ENCODE results near the gene NADK2.
A peak's percentile ranks its signal among the peaks of the same experiment; 100 is the strongest.

NADK2 gene

DNA sequence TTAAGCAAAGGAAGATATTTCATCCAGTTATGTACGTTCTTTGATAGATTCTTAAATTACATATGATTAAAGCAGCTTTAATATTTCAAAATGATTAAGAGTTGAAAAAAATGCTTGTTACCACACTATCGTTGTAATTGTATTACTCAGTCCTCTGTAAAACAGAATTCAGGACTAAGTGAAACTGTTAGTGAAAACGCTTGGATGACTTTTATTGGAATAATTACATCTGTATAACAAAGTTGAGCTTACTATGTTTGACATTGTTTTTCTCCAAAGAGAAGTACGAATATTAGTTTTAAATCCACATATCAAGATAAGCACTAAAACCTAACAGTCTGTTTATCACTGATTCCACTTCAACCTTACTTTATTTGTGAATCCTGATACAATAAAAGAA is 8.7 kb upstream of the NADK2 start:
- no peak overlapping the region for H3K4me3 ChIP-seq (ENCODE audit: low read depth, low read length)

DNA sequence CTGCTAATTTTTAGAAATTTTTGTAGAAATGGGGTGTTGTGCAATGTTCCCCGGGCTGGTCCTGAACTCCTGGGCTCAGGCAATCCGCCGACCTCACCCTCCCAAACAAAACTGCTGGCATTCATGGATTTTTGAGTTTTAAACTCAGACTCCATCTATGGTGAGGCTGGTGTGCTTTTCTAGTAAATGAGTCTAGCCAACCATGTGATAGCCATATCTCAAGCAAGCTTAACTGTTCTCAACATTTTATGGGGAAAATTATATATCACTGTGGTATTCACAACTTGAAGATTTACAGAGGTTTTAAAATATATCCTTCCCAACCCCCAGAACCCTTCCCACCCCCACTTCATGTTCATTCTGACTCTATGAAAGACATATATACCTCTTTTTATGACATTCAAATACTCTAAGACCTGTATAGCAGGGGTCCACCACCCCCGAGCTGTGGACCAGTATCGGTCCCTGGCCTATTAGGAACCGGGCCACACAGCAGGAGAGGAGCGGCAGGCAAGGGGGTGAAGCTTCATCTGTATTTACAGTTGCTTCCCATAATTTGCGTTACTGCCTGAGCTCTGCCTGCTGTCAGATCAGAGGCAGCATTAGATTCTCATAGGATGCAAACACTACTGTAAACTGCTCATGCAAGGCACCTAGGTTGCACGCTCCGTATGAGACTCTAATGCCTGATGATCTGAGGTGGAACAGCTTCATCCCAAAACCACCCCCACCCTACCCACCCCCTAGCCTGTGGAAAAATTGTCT is 4.5 kb upstream of the NADK2 start:
- H3K4me3 ChIP-seq (ENCODE audit: low read depth, low read length), result no peak overlapping the region

DNA sequence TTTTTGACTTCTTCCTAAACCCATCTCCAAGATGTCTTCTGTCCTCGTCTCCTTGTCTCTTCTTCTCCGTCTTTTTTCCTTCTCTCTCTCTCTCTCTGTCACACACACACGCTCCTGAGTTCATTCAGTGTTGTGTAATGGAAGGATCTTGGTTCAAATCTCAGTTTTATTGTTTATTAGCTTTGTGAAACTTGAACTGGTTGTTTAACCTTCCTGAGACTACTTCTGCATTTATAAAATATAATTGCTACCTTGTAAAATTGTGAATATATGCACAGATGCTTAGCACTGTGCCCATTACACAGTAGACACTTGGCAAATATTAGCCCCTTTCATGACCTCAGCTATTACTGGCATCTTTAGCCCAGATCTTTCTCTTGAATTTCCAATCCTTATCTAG is 2.4 kb upstream of the NADK2 start:
- no peak overlapping the region for H3K4me3 ChIP-seq (ENCODE audit: low read depth, low read length)

DNA sequence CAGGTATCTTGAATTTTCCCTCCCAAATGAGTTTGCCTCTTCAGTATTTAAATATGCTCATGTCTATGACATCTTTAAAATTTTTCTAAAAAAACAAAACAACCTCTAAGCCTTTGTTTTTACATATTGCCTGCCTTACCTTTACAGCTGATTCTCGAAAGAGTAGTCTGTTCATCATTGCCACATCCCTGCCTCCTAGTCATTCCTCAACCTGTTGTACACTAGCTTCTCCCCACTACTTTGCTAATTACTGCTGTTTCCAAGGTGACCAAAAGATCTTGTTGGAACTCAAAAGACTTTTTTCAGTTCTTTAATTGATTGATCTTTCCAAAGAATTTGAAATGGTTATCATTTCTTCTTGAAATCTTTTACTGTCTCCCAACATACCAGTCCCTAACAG is 1.9 kb upstream of the NADK2 start:
- H3K4me3 ChIP-seq (ENCODE audit: low read depth, low read length), result no peak overlapping the region

DNA sequence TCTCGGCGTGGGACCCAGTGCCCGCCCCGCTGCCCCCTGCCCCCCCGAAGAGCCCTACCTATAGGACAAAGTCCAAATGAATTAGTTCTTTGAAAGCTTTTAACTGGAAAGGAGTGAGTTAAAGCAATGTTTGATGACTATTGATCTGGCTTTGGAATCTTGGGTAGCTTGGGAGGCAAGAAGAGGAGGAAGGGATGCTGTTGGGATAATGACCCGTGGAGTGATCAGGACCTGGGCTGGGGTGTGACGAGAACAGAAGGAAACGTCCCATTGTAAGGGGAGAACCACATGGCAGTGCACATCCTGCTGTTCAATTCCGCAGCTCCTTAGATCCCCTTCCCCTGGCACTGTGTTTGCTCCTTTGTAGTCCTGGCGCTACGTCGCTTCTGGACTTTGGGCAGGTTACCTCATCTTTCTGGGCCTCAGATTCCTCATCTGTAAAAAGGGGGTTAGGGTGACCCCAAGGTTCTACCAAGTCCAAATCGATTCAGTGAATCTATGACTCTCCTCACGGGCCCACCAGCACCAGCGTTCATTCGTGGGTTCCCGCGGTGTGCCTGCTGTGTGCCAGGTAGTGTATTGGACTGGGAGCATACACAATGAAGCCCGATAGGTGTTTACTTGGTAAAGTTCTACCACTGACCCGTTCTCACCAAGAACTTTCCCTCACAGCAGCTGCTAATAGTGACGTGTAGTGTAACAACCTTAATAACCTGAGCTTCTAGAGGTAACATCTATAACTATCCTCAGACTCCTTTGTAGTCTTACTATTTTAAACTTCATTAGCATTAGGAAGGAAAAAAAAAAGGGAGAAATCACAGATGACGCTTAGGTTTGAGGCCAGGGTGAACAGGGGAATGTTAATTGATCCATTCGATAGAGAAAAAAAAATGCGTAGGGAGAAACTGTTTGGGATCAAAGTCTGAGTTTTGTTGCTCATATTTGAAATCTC is 1.1 kb upstream of the NADK2 start:
- H3K4me3 ChIP-seq (ENCODE audit: low read depth, low read length), result no peak overlapping the region

DNA sequence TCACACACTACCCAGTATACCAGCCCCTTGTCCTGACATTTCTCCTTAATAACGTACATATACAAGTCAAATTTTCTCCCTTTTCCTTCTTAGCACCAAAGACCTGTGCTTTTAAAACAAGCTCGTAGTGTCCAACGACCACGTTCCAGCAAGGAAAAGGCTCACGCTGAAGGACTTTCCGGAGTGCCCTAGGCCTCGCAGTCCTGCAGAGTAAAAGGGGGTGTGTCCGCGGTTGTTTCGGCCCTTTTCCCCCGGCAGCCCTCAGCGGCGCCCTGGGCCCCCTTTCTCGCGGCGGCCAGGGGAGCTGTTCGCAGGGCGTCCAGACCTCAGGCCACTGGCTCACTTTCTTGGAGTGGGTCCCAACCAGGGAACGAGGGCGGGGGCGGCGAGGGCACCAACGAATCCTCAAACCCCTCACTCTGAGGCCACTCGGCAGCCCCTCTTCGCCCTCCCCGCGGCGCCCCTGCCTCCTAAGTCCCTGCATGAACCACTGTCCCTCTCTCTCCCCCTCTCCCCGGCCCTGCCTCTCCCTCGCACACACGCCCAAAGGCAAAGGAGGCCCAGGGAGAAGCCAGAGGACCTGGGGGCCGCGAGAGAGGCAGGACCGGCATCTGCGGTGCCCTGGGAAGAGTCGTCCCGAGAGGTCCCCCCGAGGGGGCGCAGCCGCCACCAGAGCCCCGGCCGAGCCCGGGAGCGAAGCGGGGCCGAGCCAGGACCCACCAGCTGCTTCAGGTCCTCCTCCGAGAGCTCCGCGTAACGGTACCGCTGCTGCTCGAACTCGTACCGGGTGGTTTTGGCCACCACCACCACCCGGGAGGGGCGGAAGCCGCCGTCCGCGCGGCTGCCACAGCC is 720 bp downstream of the NADK2 start:
- peak overlapping the region; percentile 66 for H3K4me3 ChIP-seq (ENCODE audit: low read depth, low read length)

DNA sequence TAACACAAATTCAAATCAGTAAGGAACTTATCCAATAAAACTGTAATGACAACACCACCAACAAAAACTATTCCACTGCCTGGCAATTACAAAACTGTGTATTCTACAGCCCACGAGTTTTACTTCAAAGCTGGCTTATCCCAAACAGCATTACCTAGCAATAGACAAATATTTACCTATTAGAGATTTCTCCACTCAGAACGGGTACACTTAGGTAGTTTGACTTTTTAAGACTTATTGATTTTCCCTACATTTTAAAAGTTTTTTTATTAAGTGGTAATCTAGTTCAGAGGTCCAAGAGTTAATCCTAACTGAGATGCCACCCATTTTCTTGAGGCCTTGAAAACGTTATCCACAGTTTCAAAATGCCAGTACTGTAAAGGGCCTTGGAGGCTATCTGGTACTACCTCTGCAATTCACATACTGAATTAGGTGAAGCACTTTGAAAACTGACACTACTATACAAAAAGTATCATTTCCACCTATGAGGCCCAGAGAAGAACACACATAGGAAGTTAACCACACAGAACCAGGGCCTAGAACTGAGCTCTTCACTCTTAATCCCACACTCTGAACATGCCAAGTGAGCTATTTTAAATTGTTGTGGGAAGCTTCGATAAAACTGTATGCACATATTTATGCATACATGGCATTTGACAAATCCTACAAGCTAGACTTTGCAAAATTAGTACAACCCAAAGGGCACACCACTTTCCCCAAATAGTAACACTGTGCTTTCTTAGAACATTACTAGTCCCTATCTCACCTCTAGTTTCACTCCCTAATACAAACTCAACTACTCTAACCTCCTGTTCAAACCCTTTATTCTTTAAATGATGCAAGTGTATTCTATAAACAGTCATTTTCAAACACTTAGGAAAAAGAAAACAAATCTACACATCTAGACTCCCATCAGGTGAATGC is 2.1 kb downstream of the NADK2 start:
- H3K4me3 ChIP-seq (ENCODE audit: low read depth, low read length), result no peak overlapping the region

DNA sequence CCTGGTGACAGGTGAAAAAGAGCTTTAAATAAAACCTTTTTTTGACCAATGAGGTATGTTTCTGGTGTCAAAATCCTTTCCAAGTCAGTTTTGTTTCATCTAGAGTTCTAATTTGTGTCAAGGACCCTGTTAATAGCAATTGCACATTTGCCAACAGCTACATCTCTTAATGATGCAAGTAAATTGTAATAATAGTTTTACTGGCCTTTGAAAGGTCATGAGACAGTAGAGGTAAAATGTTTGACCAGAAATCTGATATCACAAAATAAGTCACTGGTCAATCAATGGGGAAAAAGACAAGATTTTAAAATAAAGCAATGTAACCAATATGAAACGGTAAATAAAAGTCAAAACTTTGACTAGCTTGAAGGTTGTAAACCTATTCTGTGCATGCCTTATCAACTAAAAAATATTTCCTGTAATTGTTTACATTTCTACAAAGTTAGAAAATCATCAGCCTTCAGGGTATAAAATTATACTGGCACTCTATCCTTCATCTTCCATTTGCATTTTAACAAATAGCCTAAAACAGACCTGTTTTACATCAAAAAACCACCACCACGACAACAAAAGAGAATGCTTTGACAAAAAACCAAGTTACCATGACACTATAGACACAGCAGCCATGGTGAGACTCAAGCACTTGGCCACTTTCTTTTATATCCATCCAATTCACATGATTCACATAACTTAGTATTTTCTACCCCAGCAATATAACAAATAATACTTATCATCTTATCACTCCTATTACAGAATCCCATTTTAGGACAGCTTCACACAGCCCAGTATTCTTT is 3.0 kb downstream of the NADK2 start:
- H3K4me3 ChIP-seq (ENCODE audit: low read depth, low read length), result no peak overlapping the region

DNA sequence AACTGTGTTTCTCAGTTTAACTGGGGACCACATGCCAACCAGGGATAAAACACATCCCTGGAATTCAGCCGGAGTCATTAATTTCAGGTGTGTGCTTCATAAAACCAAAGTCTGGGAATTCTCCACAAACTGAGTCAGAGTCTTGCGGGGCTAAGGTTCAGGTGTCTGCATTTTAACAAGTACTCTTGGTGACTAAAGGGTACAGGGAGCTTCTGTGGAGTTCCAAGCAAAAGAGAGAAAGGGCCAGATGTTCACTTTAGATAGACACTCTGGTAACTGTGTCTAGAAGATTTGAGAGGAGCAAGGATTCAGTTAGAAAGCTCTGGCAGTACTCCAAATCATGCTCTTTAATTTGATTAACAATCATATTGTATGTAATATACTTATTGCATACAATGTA is 4.0 kb downstream of the NADK2 start:
- no peak overlapping the region for H3K4me3 ChIP-seq (ENCODE audit: low read depth, low read length)

DNA sequence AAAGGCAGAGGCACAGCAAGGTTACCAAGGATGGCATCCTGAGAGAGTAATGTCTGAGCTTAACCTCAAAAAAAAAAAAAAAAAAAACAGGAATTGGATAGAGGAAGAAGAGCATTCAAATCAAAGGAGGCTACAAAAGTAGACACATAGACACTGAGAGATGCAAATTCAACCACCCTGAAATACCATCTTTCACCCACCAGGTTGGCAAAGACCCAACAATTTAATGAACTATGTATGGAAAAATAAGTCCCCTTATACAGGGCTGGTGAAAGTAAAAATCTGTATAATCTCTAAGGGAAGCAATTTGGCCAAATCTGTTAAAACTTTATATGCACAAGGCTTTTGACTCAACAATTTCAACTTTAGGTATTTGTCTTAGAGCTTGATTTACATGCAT is 4.9 kb downstream of the NADK2 start:
- H3K4me3 ChIP-seq (ENCODE audit: low read depth, low read length), result no peak overlapping the region

DNA sequence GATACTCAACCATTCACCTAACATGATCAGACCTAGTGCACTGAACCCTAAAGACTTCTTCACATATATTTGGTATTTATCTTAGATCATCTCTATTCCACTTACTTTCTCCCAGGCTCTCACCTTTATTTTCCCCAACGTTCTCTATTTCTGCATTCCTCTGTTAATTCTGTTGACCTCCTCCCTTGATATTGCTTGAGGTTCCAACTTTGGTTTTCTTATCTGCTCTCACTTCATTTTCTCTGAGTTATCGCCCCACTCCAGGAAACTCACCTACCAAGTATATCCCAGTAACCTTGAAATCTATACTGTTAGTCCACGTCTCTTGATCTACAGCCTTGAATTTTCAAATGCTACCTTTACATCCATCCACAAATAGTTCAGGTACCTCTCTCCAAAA is 9.2 kb downstream of the NADK2 start:
- H3K4me3 ChIP-seq (ENCODE audit: low read depth, low read length), result no peak overlapping the region

DNA sequence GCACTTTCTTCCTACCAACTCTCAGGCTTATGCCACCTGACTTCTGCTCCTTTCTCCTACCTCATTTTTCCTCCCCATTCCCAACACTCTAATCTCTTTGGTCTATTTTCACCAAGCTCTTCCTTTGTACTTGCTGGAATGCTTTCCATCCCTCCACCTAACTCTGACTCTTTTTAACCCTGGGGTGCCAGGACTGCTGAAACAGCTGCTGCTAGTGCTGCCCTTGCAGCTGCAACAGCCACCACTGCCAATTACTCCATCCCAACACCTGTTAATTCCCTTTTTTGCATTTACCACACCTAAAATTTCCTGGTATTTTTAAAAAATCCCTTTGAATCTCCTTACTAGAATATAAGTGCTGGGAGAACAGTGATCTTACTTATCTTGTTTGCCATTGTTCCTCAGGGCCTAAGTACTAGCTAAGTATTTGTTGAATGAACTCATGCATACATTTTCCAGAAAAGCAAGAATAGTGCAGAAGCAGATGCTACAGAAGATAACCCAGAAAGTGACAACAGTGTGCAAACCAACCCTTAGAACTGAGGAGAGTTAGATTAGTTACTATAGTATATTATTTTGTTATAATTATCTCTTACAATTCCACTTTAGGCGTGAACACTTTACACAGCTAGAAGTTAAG is 11.5 kb downstream of the NADK2 start:
- no peak overlapping the region for H3K4me3 ChIP-seq (ENCODE audit: low read depth, low read length)

DNA sequence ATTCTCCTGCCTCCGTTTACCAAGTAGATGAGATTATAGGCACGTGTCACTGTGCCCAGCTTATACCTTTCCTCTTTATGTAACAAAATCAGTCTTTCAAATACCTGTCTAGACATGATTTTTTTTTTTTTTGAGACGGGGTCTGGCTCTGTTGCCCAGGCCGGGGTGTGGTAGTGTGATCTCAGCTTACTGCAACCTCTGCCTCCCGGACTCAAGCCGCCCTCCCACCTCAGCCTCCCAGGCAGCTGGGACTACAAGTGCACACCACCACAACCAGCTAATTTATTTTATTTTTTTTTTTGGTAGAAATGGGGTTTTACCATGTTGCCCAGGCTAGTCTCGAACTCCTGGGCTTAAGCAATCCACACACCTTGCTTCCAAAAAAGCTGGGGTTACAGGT is 13.2 kb downstream of the NADK2 start:
- H3K4me3 ChIP-seq (ENCODE audit: low read depth, low read length), result no peak overlapping the region

DNA sequence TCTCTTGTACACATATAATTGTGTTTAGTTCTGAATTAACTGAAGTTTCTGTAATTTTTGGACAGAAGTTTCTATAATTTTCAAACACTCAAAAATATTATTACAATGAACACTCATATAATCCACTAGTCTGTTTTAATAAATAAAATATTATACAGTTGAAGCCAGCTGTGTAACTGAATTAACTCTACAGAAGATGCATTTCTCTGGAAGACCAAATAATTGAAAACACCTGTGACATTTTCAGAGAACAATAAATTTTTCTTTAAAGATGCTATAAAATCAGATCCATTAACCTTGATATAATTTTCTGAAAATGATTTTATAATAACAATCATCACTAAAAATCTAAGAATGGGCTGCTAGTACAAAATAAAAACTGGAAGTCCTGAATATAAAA is 14.7 kb downstream of the NADK2 start:
- no peak overlapping the region for H3K4me3 ChIP-seq (ENCODE audit: low read depth, low read length)

DNA sequence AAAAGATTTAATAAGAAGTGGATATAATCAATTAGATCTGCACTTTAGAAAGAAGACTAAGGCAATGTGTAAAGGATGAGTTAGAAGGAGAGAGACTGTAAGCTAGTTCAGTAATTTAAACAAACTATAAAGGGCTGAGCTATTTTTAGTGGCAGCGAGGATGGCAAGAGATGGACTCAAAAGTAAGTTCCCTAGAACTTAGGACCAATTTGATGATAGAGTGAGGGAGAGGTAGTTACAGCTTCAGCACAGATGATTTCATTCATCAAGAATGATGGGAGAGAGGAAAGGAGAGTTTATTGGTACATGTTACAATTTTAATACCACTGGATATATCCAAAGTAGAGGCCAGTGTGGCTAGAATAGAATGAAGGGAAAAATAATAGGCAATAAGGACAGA is 19.1 kb downstream of the NADK2 start:
- no peak overlapping the region for H3K4me3 ChIP-seq (ENCODE audit: low read depth, low read length)

DNA sequence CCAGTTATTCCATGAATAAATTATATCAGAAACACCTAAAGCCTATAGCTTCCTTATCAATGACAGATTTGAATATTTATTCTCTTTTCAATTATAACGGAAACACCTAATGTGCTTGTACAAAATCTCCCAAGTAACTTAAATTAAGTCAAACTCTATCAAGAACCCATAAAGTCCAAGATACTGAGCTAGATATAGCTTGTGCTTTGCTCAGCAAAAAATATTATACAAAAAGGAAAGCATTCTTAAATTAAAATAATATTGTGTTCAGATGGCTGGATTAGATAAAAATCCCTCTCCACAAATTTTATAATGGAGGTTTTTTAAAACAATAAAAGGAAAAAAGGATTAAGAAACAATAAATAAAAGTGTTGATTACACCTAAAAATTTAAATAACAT is 23.7 kb downstream of the NADK2 start:
- no peak overlapping the region for H3K4me3 ChIP-seq (ENCODE audit: low read depth, low read length)

DNA sequence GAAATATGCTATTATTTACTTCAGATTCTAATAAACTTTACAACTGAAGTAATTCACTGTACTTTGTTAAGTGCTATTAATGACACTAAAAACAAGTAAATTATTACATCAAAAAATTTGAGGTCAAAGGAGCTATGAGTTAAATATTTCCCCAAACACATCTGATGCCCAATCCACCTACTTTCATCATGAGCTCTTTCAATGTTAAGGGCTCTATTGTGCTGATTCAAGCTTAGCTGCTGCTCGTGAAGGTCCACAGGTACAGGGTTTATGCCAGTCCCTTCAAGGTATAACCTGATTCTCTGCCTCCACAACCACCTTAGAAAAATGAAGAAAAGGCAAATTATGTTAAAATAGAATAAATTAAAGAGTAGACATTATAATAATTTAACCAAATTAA is 24.2 kb downstream of the NADK2 start:
- no peak overlapping the region for H3K4me3 ChIP-seq (ENCODE audit: low read depth, low read length)

DNA sequence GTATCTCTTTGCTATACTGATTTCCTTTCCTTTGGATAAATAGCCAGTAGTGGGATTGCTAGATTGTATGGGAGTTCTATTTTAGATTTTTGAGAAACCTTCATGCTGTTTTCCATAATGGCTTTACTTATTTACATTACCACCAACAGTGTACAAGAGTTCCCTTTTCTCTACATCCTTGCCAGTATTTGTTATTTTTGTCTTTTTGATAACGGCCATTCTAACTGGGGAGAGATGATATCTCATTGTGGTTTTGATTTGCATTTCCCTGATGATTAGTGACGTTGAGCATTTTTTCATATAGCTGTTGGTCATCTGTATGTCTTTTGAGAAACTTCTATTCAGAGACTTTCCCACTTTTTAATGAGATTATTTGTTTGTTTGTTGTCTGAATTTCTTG is 25.8 kb downstream of the NADK2 start:
- H3K4me3 ChIP-seq (ENCODE audit: low read depth, low read length), result no peak overlapping the region

DNA sequence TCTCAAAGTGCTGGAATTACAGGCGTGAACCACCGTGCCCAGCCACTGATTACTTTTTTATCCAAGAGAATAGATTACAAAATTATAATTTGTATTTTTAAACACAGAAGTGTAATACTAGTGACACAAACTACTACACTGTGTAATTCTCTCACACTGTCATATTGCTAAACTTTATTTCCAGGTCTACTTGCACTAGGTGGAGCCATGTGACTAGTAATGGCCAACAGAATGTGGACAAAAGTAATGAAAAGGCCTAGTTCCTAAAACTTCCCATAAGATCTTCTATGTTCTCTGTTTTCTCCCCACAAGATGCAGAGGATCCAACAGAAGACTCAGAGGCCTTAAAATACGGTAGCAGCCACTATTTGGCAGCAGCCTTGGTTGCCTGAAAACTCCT is 27.3 kb downstream of the NADK2 start:
- no peak overlapping the region for H3K4me3 ChIP-seq (ENCODE audit: low read depth, low read length)
